BLaER1 treated with 17β-estradiol and CSF1 and Interleukin-3, amounts not matched to agents 10 nM and 100 nM (cell line): ENCODE measurements around the gene HNRNPLL.

Source experiments
- H3K27ac ChIP-seq, 11 experiments: shearing (Covaris generic); formaldehyde crosslinking; 2 replicates each; pipeline ENCODE4 v1.8.1; 2022
- H3K27me3 ChIP-seq, 11 experiments: shearing (Covaris generic); formaldehyde crosslinking; 2 replicates each; pipeline ENCODE4 v1.8.1; 2022
- H3K36me3 ChIP-seq, 11 experiments: shearing (Covaris generic); formaldehyde crosslinking; 2 replicates each; pipeline ENCODE4 v1.8.1; 2022
- H3K4me1 ChIP-seq, 10 experiments: shearing (Covaris generic); formaldehyde crosslinking; 2 replicates each; pipeline ENCODE4 v1.8.1; 2022
- H3K4me2 ChIP-seq, 11 experiments: shearing (Covaris generic); formaldehyde crosslinking; 2 replicates each; pipeline ENCODE4 v1.8.1; 2022
- H3K4me3 ChIP-seq, 10 experiments: shearing (Covaris generic); formaldehyde crosslinking; 2 replicates each; pipeline ENCODE4 v1.8.1; 2022
- H3K9ac ChIP-seq, 11 experiments: shearing (Covaris generic); formaldehyde crosslinking; 2 replicates each; pipeline ENCODE4 v1.8.1; 2022
- H3K9me3 ChIP-seq, 11 experiments: shearing (Covaris generic); formaldehyde crosslinking; replicated peaks in 1 of 11; 2 replicates each; pipeline ENCODE4 v1.8.1; 2022
- H4K20me1 ChIP-seq, 11 experiments: shearing (Covaris generic); formaldehyde crosslinking; 2 replicates each; pipeline ENCODE4 v1.8.1; 2022
- Cebpa-rat ChIP-seq, 11 experiments: shearing (Covaris generic); IDR thresholded peaks; 2 replicates each; pipeline ENCODE4 v1.8.1; 2022

The HNRNPLL gene

GRCh38 chr2:38557981-38558380, 44.7 kb downstream of the HNRNPLL start:
- Histone ChIP-seq H3K4me1 (peaks cover 0 to 12% (median 0%) of the 10 kb centered on the region in 10 experiments; a peak in 6 of 20 replicates), H3K27me3 (no peaks in the 10 kb centered on the region), H3K4me3 (no peak overlapping the region), H3K9ac (no peak overlapping the region), H3K36me3 (peaks cover 0 to 18% (median 0%) of the 10 kb centered on the region in 11 experiments; a peak in 4 of 22 replicates), H4K20me1 (no peaks in the 10 kb centered on the region), H3K4me2 (peak overlapping the region in 2 of 11 experiments; percentile 28; a peak in 3 of 22 replicates), H3K9me3 (no peaks in the 10 kb centered on the region), H3K27ac (no peak overlapping the region)
- no peak for TF ChIP-seq Cebpa-rat (IDR thresholded peaks at IDR 0.05)

GRCh38 chr2:38557217-38557616, 45.5 kb downstream of the HNRNPLL start:
- TF ChIP-seq Cebpa-rat (IDR thresholded peaks at IDR 0.05) = no peak
- Histone ChIP-seq H4K20me1 (no peaks in the 10 kb centered on the region), H3K9ac (no peak overlapping the region), H3K36me3 (peaks cover 0 to 18% (median 0%) of the 10 kb centered on the region in 11 experiments; a peak in 4 of 22 replicates), H3K4me3 (no peak overlapping the region), H3K27ac (no peak overlapping the region), H3K9me3 (no peaks in the 10 kb centered on the region), H3K27me3 (no peaks in the 10 kb centered on the region), H3K4me2 (no peak overlapping the region), H3K4me1 (peaks cover 0 to 12% (median 0%) of the 10 kb centered on the region in 10 experiments; a peak in 6 of 20 replicates)

- Histone ChIP-seq H3K27me3 (no peaks in the 10 kb centered on the region), H3K4me3 (no peak overlapping the region)
Measured at GRCh38 chr2:38556006-38556801, 46.5 kb downstream of the HNRNPLL start.

GRCh38 chr2:38554973-38555595, 47.6 kb downstream of the HNRNPLL start:
- H3K27me3 ChIP-seq = no peaks in the 10 kb centered on the region
- H3K36me3 ChIP-seq = peaks cover 0 to 2% (median 0%) of the 10 kb centered on the region in 11 experiments; a peak in 1 of 22 replicates
- no peak overlapping the region for H3K4me3 ChIP-seq
- no peak overlapping the region for H3K9ac ChIP-seq
- no peaks in the 10 kb centered on the region for H4K20me1 ChIP-seq
- peaks cover 0 to 12% (median 0%) of the 10 kb centered on the region in 10 experiments; a peak in 6 of 20 replicates for H3K4me1 ChIP-seq
- no peaks in the 10 kb centered on the region for H3K9me3 ChIP-seq
- no peak overlapping the region for H3K27ac ChIP-seq
- TF ChIP-seq Cebpa-rat (IDR thresholded peaks at IDR 0.05) = no peak
- H3K4me2 ChIP-seq = no peak overlapping the region

More at GRCh38 chr2:38556006-38556801, 46.5 kb downstream of the HNRNPLL start:
- TF ChIP-seq Cebpa-rat (IDR thresholded peaks at IDR 0.05) = no peak
- H3K36me3 ChIP-seq = peaks cover 0 to 11% (median 0%) of the 10 kb centered on the region in 11 experiments; a peak in 1 of 22 replicates
- H3K27ac ChIP-seq = no peak overlapping the region
- H3K9me3 ChIP-seq = no peaks in the 10 kb centered on the region
- H3K9ac ChIP-seq = no peak overlapping the region
- no peaks in the 10 kb centered on the region for H4K20me1 ChIP-seq
- peaks cover 0 to 12% (median 0%) of the 10 kb centered on the region in 10 experiments; a peak in 6 of 20 replicates for H3K4me1 ChIP-seq
- no peak overlapping the region for H3K4me2 ChIP-seq

GRCh38 chr2:38553554-38553953, 49.2 kb downstream of the HNRNPLL start:
- Histone ChIP-seq H4K20me1 (no peaks in the 10 kb centered on the region), H3K9me3 (no peaks in the 10 kb centered on the region), H3K27ac (no peak overlapping the region), H3K9ac (no peak overlapping the region), H3K4me3 (no peak overlapping the region), H3K27me3 (no peaks in the 10 kb centered on the region), H3K4me1 (peaks cover 0 to 12% (median 0%) of the 10 kb centered on the region in 10 experiments; a peak in 6 of 20 replicates), H3K36me3 (no peaks in the 10 kb centered on the region), H3K4me2 (no peak overlapping the region)
- no peak for TF ChIP-seq Cebpa-rat (IDR thresholded peaks at IDR 0.05)

- no peaks in the 10 kb centered on the region for H4K20me1 ChIP-seq
- no peaks in the 10 kb centered on the region for H3K9me3 ChIP-seq
- H3K4me1 ChIP-seq = no peaks in the 10 kb centered on the region
- TF ChIP-seq Cebpa-rat (IDR thresholded peaks at IDR 0.05) = no peak
- no peak overlapping the region for H3K4me2 ChIP-seq
- no peaks in the 10 kb centered on the region for H3K27me3 ChIP-seq
- H3K4me3 ChIP-seq = no peak overlapping the region
- no peak overlapping the region for H3K27ac ChIP-seq
- H3K9ac ChIP-seq = no peak overlapping the region
- H3K36me3 ChIP-seq = no peaks in the 10 kb centered on the region
Measured at GRCh38 chr2:38552259-38552658, 50.5 kb downstream of the HNRNPLL start.

- no peaks in the 10 kb centered on the region for H3K36me3 ChIP-seq
- no peaks in the 10 kb centered on the region for H3K27me3 ChIP-seq
- no peak for TF ChIP-seq Cebpa-rat (IDR thresholded peaks at IDR 0.05)
- no peaks in the 10 kb centered on the region for H3K4me1 ChIP-seq
- H3K9me3 ChIP-seq = peaks cover 0 to 4% (median 4%) of the 10 kb centered on the region in 11 experiments; a peak in 8 of 22 replicates
- no peak overlapping the region for H3K27ac ChIP-seq
- H3K9ac ChIP-seq = no peak overlapping the region
- H4K20me1 ChIP-seq = no peaks in the 10 kb centered on the region
- no peak overlapping the region for H3K4me2 ChIP-seq
- no peak overlapping the region for H3K4me3 ChIP-seq
Measured at GRCh38 chr2:38551746-38552145, 51.0 kb downstream of the HNRNPLL start.

- Histone ChIP-seq H4K20me1 (no peaks in the 10 kb centered on the region), H3K9ac (no peak overlapping the region), H3K9me3 (peaks cover 0 to 10% (median 5%) of the 10 kb centered on the region in 11 experiments; a peak in 10 of 22 replicates), H3K4me3 (no peak overlapping the region), H3K27ac (no peak overlapping the region), H3K27me3 (no peaks in the 10 kb centered on the region), H3K4me1 (no peaks in the 10 kb centered on the region), H3K4me2 (no peak overlapping the region), H3K36me3 (no peaks in the 10 kb centered on the region)
- TF ChIP-seq Cebpa-rat (IDR thresholded peaks at IDR 0.05) = no peak
Measured at GRCh38 chr2:38551171-38551570, 51.6 kb downstream of the HNRNPLL start.

GRCh38 chr2:38549851-38550250, 52.9 kb downstream of the HNRNPLL start:
- Histone ChIP-seq H3K4me1 (no peaks in the 10 kb centered on the region), H3K4me2 (no peak overlapping the region), H4K20me1 (no peaks in the 10 kb centered on the region), H3K4me3 (no peak overlapping the region), H3K27me3 (no peaks in the 10 kb centered on the region), H3K9ac (no peak overlapping the region), H3K36me3 (no peaks in the 10 kb centered on the region), H3K9me3 (peaks cover 0 to 15% (median 5%) of the 10 kb centered on the region in 11 experiments; a peak in 10 of 22 replicates), H3K27ac (no peak overlapping the region)
- no peak for TF ChIP-seq Cebpa-rat (IDR thresholded peaks at IDR 0.05)
